NCI-H1092 treated with DMSO at 0.1 percent for 48 hours (cell line): ENCODE data around the gene TTC27.

Experiments used
- DNase-seq: peaks from one replicate; lab custom pipeline; 2025; lab: John Stamatoyannopoulos, UW

Gene TTC27

DNA sequence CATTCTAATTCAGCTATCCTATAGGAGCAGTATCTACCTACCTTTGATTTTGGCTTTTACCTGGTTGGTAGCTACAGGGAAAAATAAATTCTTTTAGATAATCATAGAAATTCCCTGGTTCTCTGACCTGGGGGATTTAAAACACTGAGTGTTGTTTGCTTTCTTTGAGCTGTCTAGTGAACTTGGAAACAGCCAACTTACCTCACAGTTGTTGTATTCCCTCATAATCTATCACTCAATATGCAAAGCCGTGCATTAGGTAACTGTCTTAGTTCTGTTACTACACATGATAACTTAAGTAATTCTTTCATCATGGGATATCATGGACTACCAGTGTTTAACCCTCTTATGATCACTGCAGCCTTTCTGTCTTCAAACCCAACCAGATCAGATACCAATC is 127.8 kb downstream of the TTC27 start:
- DNase-seq, result no peak

- DNase-seq, result no peak
These were observed 128.4 kb downstream of the TTC27 start for GRCh38 chr2:32756074-32756727.

- DNase-seq, result no peak
These were observed 130.4 kb downstream of the TTC27 start for GRCh38 chr2:32758232-32758631.

GRCh38 chr2:32760628-32761027 is 132.8 kb downstream of the TTC27 start:
- DNase-seq, result no peak

GRCh38 chr2:32768387-32769174 is 140.7 kb downstream of the TTC27 start:
- DNase-seq, result no peak

GRCh38 chr2:32770360-32770759 is 142.5 kb downstream of the TTC27 start:
- DNase-seq, result no peak

DNA sequence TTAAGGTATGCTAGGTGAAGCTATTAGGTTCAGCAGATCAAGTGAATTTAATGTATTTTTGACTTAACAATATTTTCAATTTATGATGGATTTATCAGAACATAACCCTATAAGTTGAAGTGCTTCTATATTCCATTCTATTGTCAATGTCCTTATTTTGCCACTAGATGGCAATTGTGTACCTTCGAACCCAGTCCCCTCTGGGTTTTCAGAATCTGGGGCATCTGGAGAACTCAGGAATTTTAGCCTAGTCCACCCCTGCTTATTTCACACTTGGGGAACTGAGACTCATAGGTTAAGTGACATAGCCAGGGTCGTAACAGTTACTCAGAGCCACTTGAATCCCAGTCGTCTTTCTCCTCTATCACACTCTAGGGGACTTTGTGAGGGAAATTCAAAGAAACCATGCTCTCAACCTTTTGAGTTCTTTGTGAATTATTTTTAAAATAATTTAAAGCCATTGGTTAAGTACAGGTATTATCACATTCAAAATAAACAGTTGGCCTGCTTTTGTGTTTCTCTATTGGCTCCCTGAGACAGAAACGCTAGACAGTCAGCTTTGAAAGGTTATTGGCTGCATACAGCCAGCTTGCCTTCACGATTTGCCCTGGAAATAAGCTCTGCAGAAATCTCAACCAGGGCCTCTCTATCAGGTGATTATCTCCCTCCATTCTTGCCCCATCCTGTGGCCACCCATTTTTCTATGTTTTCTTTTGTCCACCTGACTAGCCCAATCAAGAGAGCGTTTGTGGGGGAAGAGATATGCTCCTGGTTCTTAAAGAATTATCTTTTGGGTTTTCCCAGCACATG is 145.0 kb downstream of the TTC27 start:
- DNase-seq, result peak; percentile 36

DNA sequence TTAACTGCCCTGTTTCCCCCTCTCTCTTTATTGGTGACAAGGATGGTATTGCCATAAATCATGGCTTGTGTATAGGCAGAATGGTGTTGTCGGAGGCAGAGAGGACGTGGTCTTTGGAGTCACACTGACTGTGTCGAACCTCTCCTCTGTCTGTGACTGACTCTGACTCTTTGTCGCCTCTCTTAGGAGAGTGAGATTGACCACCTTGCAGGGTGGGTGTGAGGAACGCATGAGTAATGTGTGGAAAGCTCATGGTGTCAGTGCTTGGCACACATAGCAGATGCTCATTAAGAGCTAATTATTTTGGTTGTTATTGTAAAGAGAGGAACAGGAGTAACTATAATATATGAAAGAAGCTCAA is 145.6 kb downstream of the TTC27 start:
- no peak for DNase-seq

DNA sequence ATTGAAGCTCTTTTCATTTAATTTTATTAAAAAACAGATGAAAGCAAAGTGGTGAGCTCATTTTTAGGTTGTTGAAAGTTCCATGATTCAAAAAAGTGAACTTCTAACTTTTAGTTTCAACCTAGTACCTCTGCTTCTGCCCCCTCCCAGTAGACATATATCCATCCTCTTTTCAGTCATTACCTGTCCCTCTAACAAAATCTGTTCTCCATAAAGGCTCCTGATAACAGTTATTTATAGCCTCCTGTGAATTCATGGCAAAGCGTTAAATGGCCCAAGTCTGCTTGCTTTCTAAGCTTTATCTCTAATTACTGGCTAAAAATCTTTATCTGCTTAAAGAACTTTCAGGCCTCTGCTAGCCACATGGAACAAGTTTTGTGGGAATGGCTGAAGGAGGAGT is 148.1 kb downstream of the TTC27 start:
- no peak for DNase-seq

- no peak for DNase-seq
These were observed 149.9 kb downstream of the TTC27 start for GRCh38 chr2:32777714-32778113.

DNA sequence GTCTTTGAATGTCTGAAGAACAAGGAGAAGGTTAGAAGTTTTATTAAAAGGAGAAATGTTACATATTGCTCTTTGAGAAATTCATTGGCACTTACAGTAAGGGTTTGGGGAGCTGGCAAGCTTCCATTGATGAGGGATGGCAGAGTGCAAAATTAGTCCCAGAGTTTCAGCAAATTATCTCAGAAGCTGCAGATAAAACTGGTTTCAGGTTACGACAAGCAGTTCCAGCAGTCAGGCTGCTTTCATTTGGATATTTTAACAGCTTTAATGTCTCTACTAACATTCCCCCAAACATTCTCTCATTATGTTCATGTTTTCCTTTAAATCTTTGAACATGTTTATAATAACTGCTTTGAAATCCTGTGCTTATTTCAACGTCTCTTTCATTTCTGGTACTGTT is 153.1 kb downstream of the TTC27 start:
- DNase-seq, result no peak

- DNase-seq, result no peak
These were observed 155.6 kb downstream of the TTC27 start for GRCh38 chr2:32783469-32783868.

DNA sequence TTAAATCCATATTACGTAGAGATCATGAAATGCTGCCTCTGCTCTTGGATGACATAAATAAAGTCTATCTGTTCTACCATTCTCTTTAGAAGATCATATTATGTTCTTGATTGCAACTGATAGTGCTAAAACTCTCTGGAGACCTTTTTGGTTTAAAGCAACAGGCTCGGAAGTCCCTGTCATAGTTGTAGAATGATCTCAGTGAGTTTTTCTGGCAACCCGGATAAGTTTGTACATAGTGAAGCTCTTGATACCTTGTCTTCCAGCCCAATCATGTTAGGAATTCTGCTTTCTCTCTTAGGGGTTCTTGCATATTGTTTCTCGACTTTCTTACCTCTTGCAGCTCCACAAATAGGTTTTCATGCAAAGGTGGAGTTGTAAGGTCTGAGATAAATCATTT is 156.1 kb downstream of the TTC27 start:
- no peak for DNase-seq

- DNase-seq, result no peak
These were observed 159.4 kb downstream of the TTC27 start for GRCh38 chr2:32787207-32787606.

GRCh38 chr2:32788114-32788513 is 160.3 kb downstream of the TTC27 start:
- no peak for DNase-seq

- no peak for DNase-seq
These were observed 164.6 kb downstream of the TTC27 start for GRCh38 chr2:32792416-32792815.

DNA sequence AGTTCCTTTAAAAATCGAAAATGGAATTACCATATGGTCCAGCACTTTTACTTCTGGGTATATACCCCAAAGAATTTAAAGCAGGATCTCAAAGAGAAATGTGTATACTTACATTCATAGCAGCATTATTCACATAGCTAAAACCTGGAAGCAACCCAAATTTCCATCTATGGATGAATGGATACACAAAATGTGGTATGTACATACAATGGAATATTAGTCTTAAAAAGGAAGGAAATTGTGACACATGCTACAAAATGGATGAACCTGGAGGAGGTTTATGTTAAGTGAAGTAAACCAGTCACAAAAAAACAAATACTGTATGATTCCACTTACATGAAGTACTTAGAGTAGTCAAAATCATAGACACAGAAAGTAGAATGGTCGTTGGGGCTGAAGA is 171.0 kb downstream of the TTC27 start:
- no peak for DNase-seq

DNA sequence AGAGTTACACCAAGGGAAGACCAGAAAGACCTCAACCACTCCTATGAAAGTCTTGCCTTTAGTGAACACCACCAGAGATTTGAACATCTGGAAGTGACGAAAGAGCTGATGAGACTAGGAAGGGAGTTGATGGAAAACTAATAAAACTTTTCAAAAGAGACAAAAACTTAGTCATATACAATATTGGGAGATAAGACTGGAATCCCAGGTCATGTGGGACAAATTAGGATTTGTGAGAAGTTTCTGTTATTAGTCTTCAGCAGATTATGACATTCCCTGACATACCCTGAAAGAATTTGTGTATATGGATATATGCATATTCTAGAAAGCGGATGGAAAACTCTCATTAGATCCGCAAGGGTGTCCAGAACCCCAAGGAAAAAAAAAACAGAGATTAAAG is 173.9 kb downstream of the TTC27 start:
- DNase-seq, result no peak

GRCh38 chr2:32802877-32803276 is 175.0 kb downstream of the TTC27 start:
- DNase-seq, result no peak

GRCh38 chr2:32804205-32804604 is 176.4 kb downstream of the TTC27 start:
- no peak for DNase-seq

- no peak for DNase-seq
These were observed 177.6 kb downstream of the TTC27 start for GRCh38 chr2:32805104-32806095.

DNA sequence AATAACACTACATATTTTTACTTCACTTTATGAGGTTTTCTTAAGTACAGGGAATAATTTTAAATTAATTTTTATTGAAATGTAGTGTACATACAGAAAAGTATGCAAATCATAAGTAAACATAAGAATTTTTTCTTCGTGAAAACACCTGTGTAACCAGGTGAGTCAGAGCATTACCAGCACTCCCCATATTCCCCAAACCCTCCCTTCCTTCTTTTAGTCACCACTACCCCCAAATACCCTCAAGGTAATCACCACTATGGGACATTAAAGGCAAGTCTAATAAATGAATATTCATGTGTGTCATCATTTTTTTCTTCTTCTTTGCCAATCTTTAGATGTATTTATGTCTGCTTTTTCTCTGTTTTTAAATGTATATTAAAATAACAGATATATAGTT is 179.0 kb downstream of the TTC27 start:
- no peak for DNase-seq
